ENCODE data around the gene GABRG3.

GABRG3 gene

DNA sequence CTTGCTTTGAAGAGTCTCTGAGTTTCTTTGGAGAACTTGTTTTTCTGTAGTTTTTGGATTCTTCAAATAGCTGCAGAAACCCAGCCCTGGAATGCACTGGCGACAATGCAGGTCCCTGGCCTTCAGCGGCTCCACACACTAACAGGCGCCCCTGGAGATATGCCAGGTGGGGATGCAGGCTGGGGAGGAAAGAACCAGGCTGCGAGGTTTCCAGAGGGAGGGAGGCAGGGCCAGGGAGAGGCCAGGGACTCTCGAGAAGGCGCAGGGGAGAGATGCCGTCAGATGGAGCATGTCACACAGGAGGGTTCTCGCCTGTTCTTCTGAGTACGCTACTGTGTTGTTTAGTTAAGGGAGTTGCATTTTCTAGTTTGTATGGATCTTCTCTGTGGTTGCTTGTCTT is 283.1 kb downstream of the GABRG3 start:
- no peak for DNase-seq

DNA sequence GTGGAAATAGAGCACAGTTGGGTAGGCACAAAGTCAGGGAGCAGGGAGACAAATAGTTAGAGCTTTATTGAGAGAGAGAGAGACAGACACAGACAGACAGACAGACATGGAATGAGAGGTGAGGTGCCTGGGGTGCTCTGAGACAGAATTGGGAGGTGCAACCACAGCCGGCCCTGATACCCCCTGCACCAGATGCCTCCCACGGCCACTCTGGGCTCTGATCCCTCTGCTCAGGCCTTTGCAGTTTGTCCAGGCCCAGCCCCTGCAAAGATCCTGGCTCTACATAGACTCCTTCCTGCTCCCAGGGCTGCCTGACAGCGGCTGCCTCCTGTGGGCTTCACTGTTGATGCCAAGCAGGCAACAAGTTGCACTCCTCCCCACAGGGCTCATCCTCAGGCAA is 283.8 kb downstream of the GABRG3 start:
- DNase-seq, result no peak

DNA sequence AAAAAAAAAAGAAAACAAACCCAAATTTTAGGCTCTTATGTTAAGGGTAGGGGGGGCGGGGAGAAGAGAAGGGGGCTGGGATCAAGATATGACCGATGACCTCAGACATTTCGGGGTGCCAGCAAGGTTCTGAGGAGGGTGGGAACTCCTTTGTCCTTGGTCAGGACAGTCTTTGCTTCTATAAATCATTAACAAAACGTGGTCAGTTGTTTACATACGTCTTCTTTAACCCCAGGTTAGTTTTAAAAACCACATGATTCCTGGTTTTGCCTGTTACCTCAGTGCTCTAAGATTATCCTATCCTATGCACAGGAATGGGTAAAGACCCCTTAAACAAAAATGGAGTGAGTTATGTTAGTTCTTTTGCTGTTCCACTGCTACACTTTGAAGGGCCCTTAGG is 285.5 kb downstream of the GABRG3 start:
- DNase-seq, result no peak

DNA sequence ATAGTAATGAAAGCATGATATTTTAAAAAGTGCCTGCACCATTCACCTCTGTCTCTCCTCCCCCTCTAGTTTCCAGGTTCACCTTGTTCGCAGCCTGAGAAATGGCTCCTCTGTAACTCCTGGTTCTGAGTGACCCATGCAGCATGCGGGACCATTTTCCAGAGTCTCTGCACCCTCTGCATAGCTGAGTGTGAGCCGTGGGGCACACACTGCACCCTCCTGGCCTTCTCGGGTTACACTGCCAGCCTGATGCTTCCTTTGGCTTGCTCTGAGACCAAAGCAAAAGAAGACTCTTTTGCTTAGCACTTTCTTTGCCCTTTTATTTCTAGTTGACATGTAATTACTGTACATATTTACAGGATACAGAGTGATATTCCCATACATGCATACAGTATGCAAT is 287.3 kb downstream of the GABRG3 start:
- DNase-seq, result no peak

DNA sequence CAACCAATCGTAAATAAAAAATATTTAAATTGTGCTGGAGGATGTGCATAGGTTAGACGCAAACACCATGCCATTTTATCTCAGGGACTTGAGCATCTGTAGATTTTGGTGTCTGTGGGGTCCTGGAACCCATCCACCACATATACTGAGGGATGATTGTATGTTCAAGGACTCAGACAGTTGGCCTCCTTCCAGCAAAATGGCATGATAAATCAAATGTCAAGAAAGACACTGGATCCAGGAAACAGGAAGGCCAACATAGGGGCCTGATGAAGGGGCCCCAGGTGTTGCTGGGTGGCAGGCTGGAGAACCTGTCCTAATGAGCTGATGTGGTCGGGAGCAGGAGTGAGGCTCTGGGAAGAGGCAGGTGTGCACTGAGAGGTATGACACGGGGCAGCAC is 289.5 kb downstream of the GABRG3 start:
- DNase-seq, result no peak

DNA sequence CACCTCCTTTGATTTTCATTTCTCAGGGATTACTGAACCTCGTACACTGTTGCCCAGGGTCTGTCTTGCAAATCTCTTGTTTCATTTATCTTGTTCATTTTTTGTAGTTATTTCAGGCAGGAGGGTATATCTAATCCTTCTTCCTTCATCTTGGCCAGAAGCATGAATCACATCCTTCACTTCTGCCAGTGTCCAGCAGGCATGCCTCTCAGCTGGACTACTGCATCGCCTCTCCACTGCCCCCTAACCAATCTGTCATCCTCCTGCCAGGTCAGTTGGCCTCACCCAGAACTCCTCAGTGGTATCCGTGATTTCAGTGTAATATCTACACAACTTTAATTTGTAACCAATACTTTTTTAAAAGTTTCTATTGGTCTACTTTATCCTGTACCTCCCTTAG is 297.9 kb downstream of the GABRG3 start:
- no peak for DNase-seq

DNA sequence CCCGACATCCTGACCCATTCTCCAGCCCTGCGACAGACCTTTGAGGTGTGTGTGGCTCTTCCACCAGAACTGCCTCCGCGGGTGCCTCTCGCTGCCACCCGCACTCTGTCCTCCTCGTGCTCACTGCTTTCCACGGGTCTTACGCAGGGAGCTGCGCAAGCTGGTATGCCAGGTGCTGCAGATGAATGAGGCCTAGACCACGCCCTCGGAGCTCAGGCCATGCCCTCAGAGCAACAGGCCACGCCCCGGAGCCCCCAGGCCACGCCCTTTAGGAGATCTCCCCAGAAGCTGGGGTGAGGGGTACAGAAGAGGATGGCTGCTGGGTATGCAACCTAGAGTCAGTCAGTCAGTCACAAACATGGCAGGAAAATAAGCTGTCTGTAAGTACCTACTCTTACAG is 300.3 kb downstream of the GABRG3 start:
- no peak for DNase-seq

DNA sequence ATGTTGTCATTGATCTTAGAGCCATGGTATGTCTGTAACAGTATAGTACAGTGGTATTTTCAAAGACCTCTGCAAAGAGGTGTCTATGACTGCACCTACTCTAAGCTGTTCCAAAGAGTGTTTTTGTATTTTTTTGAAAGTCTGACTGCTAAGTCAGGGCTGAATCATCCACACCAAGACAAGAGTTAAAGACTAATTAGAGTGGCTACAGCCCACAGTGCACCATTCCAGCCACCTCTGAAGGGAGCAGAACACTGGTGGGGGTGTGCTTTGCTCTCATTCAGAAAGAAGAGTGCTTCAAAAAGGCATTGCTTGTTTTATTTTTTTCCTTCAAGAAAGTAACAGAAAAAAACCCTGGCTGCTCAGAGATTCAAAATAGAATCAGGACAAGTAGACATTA is 301.4 kb downstream of the GABRG3 start:
- DNase-seq, result no peak

DNA sequence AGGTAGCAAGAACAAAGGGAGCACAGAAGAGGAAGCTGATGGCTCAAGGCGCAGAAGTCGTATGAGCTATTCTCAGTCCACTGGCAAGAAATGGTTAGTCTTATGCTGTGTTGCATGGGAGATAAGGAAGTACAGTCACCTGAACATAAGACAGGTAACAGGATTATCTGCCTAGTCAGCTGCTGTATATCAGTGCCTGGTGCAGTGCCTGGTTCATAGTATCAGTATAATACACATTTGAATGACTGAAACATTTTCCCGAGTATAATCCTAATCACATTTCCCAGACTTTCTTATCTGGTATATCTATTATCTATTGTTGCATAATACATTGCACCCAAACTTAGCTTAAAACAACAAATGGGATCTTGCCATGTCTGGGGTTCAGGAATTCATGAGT is 302.5 kb downstream of the GABRG3 start:
- DNase-seq, result no peak

DNA sequence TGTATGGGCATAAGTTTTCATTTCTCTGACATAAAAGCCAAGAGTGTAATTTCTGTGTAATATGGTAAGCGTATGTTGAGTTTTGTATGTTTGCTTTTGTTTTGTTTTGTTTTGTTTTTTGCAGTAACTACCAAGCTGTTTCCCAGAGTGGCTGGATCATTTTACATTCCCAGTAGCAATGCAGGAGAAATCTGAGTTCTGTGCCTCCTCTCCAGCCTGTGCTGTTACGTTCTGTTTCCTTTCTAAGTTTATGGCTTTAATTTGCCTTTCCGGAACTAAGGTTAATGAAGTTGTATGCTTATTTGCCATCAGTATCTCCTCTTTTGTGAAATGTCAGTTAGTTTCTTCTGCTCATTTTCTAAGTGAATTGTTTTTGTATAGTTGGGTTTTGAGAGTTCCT is 307.8 kb downstream of the GABRG3 start:
- DNase-seq, result no peak

DNA sequence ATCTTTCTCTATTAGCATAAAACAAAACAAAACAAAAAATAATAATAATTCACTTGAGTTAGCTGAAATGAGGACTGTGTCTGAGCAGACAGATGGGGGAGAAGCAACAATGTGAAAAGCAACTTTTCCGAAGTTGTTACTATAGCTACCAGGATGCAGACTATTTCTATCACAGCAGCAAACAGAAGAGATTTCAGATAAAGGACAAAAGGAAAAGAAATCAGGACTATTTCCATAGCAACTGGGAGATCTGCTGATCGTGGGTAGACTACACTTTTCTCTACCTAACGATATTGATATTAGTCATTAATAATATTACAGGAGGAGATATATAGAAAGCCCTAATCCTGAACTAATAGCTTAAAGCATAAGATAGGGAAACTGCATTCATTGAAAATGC is 321.7 kb downstream of the GABRG3 start:
- DNase-seq, result no peak

DNA sequence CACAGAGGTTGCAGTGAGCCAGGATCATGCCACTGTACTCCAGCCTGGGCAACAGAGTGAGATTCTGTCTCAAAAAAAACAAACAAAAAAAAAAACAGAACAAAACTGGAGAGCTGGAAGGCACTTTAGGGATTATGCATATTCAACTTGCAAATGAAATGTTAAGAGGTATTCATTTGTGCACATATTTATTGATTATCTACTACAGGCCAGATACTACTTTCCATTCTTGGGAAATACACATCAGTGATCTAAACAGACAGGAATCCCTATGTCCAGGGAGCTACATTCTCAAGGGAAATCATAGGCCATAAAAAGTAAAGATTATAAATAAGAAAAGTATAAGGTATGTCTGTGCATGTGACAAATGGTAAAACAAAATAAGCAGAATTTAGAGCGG is 322.6 kb downstream of the GABRG3 start:
- DNase-seq, result no peak

DNA sequence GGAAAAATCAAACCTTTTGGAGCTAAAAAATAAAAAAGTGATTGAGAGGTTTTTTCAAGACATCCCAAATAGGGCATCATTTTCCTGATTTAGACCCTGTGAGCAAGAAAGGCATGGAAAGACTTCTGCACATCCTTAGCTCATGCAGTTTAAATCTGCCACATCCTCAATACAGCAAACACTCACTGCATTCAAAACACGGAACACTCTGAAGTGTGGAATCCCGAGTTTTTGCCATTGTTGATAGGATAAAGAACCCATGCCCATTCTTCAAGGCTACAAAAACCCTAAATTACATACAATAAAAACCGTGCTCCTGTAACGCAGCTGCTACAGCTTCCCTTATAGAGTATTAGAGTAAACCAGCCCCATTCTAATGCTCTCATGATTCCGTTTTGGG is 346.8 kb downstream of the GABRG3 start:
- DNase-seq, result no peak

DNA sequence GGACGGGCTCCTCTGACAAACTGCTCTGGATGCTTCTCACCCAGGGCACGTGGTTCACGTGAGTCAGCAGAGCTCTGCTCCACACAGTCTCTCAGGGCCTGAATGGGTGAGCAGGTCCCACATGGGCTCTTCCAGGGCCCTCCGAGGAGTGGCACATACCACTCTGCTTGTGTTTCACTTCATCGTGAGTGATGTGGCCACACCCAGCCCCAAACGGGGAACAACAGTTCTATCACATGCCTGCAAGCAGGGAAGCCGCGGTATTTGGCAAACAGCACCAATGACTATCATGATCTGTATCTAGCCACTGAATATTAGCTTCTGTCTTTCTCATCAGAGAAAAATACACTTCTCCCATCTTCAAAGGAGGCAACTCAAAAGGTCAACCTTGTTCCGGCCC is 352.8 kb downstream of the GABRG3 start:
- DNase-seq, result no peak

DNA sequence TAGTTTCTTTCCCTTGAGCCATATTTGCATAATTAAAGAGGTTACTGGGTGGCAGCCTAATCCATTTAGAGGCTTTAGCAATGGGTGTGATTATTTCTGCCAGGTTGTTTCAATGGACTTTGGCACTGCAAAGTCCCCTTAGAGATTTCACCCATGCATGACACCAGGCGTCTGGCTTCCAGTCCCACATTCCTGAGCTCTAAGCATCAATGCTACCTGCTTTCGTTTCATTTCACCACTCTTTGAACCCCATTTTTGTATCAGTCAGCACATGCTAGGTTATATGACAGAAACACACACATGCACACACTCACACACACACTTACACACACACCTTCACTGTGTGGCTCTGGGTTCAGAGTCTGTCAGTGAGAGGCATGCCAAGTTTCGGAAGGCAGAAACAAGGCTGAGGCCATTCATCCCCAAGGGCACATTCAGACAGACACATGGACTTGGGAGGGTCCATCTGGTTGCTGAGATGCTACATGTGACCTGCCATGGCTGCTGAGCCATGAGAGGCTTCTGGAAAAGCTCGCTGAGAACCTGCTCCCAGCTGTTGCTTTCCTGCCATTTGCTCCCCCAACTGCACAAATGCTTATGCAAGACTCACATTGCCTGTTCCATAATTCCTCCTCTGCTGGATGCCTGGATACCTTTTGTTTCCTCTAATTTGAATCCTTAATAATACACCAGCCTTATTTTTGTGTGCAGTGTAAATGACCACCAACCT is 354.1 kb downstream of the GABRG3 start:
- no peak for DNase-seq

DNA sequence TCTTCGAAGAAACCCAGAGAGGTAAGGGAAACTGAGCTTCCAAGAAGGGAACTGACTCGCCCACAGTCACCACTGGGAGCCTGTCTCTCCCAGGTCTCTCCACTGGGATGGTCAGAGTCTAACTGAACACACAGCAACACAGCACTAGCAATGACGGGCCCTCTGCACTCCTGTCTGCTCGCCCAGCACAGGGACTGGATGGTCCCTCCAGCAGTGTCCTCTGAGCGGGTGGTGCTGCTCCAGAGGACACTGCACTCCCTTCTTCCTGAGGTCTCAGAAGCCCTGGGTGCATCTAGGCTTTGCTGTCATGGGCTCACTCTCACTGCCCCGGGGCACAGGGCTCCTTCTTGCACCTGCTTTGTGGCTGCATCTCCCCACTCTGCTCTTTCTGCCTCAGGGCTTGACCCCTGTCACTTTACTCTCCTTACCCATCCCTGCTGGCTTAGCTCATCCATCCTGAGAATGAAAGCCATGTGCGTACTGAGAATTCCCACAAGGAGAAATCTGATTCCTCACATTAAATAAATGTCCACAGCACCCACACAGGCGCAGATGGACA is 356.6 kb downstream of the GABRG3 start:
- DNase-seq, result no peak

DNA sequence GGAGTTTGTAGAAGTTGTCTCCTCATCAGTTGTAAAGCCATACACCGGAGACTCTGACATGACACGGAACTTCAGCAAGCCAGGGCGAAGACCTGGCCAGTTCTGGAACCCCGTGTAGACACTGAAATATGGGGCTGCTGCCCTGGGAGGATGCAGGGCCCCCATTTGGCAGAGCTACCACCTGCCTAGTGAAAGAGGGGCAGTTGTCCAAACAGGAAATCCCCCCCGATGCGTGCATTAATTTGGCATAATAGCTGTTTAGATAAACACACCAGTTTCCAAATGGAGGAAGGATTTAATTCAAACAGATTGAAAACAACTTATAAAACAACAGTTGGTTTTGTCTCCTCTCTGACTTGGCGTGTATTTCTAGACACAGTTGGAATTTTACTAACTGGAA is 357.2 kb downstream of the GABRG3 start:
- DNase-seq, result no peak

DNA sequence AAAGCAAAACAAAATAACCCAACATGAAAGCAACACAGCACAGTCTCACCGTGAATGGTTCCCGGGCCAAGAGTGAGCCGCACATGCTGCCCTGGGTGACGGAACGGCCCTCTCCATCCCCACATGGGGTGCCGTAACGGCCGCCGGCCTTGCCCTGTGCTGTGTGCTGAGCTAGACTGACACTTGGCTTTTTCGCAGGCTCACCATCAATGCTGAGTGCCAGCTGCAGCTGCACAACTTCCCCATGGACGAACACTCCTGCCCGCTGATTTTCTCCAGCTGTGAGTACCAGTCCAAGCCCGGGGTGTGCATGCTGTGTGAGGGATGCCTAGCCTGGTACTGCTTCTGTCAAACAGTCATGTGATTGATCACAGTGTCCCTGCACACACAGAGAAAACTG is 357.6 kb downstream of the GABRG3 start:
- no peak for DNase-seq

DNA sequence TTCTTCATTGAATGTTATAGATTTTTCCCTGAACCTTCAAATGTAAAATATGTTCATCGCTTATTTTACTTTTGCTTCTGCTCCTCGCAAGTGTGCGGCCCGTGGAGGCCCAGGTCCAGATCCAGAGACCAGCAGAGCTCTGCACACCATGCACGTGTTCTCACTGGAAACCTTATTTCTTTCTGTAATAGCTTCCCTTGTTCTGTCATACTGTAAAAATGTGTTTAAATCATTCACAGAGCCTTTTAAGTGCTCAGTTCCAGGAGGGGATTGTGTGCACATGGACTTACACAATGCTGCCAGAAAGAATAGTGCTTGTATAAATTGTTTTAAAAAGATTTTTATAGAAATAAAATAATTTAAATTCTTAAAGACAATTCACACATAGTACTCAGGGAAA is 359.3 kb downstream of the GABRG3 start:
- no peak for DNase-seq

DNA sequence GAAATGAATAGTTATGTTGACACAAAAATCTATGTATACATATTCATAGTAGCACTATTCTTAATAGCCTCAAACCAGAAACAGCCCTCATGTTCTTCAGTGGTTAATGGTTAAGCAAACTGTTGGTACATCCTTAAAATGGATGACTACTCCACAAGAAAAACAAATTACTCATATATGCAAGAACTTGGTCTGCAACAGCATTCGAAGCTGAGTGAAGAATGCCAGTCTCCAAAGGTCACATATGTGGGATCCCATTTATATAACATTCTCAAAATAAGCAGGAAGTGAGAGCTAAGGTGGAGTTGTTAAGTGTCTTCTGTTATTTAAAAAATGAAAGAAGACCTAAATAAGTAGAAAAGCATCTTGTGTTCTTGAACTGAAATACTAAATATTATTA is 365.7 kb downstream of the GABRG3 start:
- no peak for DNase-seq

DNA sequence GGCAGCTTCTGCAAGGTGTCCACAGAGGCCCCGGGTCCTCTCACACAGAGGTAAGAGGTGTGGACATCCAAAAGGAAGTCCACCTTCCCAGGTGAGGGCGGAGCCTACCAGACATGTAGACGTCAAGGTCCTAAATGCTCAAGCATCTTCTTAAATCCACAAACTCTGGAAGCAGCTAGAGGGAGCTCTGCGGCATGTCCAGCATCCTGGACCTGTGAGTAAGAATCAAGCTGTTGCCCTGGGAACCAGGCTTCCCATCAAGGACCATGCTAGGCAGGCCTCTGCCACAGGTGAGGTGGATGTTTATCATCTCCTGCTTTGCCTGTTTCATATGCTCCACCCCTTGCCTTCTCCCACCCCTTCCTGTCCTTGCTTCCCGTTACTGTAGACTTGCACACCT is 368.2 kb downstream of the GABRG3 start:
- DNase-seq, result no peak

DNA sequence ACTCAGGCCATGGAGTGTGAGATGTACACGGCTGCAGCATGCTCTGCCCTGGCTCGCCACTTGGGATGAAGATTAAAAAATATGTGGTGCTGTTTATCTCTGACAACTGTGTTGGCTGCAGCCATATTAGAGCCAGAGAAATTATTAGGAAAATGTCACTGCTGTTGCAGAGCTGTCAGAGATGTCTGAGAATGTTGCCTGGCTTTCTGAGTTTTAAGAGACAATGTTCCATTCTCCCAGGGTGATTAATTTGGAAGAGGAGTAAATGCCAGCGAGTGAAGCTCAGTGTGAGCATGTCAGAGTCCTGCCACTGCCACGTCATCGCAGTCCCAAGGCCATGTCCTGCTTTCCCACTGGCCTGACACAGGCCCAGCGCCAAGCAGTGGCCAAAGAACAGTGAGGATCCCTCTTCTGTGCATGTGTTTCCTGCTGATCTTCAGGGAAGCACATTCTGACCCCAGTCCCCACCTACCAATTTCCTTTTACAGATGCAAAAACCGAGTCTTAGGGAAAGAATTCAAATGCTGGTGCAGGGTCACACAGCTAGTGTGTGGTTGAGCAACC is 370.9 kb downstream of the GABRG3 start:
- DNase-seq, result no peak

DNA sequence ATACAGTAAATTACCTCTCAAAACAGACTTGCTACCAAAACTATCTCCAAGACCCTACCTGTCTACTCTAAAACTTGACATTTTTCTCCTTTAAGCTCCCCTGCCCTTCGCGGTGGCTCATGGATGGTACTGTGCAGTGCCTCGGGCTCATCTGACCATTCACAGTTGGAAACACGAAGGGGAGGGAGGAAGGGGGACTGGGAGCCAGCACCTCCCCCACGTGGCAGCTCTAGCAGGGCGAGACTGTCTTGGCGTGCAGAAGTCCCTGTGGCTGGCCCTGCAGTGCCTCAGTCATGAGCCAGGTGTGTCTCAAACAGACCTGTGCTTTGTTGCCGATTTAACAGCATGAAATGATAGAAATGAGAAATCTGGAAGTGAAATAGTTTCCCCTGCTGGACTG is 372.0 kb downstream of the GABRG3 start:
- DNase-seq, result no peak

DNA sequence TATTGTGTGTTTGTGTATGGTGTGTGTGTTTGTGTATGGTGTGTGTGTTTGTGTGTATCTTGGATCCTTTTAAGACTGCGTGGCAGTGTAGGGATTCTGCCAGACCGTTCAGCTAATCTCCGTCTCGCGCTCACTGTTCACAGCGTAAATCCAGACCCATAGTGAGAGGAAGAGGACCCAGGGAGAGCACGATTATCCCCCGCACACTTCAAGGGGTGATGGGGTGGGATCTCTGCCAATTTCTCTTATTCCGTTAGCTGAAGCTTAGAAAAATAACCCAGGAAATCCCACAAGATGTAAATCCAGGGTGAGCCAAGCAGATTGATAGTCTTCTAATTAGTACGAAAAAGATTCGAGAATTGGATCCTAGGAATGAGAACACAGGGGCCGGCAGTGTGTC is 381.2 kb downstream of the GABRG3 start:
- no peak for DNase-seq

DNA sequence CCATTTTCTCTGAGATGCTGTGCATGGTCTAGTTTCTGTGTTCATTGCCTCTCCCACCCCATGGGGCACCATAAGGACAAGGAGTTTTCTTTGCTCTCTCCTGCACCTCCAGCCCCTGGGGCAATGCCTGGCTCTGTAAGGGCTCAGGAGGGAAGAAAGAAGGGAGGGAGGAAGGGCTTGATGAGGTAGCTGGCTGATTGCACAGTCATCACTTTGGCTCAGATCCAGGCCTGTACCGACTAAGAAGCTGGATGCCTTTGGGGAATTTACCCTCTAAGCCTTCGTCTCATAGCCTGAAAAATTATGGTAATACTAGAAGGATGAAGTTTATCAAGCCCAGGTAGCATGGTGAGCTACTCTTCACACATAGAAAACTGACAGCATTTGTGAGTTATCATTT is 382.9 kb downstream of the GABRG3 start:
- DNase-seq, result no peak

Measured in stimulated activated CD4-positive, alpha-beta T cell treated with anti-CD3 and anti-CD28 coated beads, Interleukin-1b, Interleukin-23, amount 100 ng/mL, for 48 hours (primary cell).